CD4-positive, alpha-beta T cell treated with Interleukin-4 for 4 hours (primary cell): ENCODE measurements around the gene NT5C3B.

Source experiments
- DNase-seq: peaks from one replicate; pipeline ENCODE4 v3.0.0-alpha.2; 2020

The NT5C3B gene

DNA sequence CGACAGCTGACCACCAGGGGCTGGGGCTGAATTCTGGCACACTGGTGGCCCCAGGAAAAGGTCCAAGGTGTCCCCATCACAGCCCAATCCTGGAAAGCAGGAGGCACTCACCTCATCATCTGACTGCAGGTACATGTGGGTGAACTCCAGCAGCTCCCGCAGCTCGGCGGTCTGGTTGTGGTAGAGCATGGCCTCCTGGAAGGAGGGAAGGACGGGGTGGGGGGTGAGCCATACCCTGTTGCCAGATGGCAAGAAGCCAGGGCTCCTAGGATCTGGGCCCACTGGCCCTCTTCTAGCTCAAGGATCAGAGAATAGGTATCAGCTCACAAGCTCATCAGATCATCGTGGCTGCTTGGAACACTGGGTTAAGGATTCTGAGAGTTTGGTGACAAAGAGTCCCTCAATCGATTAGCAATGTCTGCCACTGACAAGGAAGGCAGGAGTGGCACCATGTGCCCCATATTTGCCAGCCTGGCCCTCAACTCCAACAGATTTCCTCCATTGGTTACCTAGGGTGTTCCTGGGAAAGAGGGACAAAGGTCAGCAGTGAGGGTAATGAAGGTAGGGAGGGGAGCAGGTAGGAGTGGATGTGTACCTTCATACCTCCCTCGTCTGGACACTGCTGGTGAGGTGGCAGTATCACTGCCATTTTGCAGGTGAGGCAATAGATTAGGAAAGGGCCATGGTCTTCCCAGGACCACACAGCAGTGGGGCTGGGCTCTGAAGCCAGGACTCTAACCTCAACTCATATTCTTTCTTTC lies 29.2 kb downstream of the NT5C3B start:
- DNase-seq: no peak

DNA sequence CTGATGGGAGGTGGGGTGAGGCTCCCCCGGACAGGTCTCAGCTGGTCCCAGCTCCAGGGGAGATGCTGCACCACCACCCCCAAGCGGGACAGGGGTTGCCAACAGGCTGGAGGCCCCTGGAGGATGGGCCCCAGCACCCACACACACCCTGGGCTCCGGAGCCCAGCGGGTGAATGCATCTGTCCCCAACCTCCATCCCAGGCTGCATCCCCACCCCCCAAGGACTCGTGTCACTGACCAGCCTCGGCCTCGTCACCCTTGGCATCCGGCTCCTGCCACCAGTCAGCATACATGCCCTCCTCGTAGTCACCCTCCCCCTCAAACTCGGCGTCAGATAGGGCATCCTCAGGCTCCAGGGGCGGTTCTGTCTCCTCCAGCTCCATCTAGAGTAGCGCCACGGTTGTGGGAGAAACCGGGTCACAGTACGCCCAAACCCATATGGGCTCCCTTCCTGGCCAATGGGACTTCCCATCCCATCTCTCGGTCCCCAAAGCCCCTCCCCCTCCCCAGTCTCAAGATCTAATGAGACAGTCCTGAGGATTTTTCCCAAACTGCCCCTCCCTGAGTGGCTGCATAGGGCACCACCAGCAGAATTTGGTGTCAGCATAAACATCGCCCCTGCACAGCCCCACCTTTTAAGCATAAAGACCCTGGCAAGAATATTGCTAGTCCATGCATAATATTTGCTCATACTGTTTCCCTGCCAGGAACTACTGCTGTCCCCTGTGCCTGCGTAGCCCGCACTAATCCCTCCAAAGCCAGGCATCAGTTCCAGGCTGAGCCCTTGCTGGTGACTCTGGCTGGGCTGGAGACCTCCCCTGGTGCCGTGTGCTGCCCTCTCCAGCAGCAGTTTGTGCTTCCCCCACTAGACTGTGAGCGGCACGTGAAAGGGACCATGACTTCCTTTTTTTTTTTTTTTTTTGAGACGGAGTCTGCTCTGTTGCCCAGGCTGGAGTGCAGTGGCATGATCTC lies 32.7 kb downstream of the NT5C3B start:
- DNase-seq: no peak

DNA sequence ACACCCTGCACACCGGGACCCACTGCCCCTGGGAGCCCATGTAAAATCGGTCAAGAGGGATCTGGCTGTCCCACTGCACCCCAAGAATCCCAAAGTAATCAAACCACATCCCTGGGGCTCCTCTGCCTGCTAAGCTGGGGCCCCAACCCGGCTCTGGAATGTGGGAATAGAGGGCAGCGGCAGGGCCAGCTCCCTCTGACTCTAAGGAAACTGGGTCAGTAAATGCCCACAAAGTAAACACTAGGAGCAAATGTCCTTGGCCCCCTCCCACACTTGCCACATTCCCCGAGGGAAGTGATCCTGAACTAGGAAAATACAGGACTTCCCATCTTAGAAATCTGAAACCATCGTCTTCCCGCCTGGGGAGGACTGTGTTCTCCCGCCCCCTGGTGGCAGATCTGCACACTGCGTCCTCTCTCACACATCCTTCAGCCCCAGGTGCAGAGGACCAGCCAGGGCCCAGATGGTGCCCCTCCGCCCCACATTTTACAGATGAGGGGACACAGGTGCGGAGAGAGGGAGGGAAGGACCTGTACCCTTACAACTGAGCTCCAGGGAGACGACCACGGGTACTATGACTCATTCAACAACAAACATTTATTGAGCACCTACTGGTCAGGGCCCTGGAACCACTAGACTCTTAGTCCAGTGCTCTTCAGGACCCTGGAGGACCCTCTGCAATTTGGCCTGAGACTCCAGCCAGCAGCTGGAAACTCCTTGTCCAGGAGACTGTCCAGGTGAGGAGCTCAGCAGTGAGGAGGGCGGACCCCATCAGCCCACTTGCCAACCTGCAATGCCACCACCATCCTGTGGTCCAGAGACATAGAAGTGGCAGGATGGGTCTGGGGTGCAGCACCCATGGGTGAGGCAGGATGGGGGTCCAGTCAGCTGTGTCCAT lies 34.4 kb downstream of the NT5C3B start:
- peak; percentile 64 for DNase-seq

DNA sequence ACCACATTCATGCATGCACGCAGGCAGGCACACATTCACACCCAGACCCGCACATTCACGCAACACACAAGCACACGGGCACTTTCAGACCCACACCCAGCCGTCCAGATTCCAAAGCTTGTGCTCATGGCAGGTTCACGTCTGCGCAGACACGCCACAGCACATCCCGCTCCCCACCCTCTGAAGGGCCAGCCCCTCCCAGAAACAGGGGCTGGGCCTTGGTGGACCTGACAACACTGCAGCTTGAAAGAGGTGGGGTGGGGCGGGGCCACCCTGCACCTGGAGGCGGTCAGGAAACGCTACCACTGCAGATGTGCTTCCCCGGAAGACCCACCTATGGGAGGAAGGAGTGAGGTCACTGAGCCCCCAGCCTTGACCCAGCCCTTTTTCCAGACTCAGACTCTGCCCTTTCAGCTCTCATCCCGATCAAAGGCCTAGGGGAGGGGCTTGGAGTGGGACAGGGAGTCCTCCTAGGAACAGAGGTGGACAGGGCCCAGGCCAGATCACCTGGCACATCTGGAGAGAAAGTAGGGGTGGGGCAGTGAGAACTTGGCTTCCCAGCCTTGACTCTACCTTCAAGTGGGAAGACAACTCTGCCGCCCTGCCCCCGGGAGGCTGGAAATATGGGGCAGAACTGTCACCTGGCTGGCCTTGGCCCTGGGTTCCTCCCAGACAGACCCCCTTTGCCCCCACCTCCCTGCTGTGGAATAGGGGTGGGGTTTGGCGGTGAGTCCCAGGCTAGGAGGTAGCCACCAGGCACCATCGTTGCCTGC lies 35.2 kb downstream of the NT5C3B start:
- DNase-seq: no peak

DNA sequence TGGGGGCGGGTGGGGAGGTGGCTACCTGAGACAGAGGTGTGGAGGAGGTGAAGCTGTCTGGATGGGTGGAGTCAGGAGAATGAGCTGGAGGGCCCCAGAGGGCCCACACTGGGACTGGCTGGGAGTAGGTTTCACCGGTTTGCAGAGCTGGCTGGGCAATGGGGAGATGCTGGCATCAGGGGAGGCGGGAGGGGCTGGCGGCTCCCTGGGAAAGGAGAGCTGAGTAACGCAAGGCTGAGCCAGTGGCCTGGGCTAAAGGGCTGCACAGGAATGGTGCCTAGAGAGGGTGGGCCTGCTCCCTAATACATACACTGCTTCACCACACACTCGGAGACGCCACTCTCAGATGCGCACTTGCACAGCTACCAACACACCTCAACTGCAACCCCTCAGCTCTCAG lies 36.7 kb downstream of the NT5C3B start:
- no peak for DNase-seq

DNA sequence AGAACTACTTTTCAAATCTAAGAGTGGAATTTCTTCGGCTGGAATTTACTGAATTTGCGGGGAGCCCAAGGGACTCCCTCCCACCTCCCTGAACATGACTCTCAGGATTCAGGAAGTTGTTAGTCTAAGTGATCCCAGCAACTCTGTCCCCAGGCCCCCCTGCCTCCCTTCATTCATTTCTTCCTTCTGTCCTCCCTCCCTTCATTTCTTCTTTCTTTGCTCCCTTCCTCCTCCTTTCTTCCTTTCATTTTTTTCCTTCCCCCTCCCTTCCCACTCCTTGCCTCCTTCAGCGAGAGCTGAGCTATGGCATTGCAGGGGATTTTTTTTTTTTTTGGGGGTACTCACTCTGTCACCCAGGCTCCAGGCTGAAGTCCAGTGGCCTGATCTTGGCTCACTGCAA lies 38.7 kb downstream of the NT5C3B start:
- no peak for DNase-seq

DNA sequence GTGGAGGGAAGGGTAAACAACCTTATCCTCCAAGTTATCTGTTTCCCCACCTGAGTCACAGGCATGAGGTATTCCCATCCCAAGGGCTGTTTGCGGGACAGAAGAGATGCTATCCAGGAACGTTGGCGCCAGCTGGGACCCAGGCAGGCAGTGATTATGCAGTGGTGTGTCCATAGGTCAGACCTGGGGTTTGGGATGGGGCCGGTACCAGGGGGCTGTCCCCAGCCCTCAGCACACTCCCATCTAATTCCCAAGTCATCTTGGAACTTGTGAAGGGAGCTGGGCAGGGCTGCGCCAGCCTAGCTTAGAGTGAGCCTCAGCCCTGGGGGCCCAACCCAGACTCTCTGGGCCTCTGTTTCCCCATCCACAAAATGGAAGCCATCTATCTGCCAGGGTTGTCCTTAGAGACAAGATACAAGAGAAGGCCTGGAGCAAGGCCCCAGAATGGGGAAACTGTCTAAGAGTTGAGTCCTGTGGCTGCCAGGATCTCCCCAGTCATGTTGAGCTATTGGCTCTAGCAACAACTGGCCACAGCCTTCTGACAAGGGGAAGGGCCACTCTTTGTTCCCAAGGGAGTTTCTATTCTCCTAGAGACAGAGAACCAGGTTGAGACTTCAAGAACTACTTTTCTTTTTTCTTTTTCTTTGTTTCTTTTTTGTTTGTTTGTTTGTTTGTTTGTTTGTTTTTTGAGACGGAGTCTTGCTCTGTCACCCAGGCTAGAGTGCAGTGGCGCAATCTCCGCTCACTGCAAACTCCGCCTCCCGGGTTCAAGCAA lies 39.7 kb downstream of the NT5C3B start:
- no peak for DNase-seq

DNA sequence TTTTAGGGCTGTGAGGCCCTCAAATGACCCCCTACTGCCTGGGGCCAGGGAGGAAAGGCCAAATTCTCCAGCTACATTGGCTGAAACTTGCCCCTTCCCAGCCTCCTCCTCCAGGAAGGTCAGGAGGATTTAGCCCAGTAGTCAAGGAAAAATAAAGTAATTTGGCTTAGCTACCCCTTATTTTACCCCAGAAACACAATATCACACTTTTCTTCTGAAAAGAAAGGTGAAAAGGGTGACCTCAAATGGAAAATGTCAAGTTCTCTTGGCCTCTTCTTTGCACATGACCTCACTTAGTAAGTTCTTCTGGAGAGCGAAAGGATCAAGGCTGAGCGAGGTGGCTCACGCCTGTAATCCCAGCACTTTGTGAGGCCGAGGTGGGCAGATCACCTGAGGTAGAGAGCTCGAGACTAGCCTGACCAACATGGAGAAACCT lies 41.5 kb downstream of the NT5C3B start:
- no peak for DNase-seq

DNA sequence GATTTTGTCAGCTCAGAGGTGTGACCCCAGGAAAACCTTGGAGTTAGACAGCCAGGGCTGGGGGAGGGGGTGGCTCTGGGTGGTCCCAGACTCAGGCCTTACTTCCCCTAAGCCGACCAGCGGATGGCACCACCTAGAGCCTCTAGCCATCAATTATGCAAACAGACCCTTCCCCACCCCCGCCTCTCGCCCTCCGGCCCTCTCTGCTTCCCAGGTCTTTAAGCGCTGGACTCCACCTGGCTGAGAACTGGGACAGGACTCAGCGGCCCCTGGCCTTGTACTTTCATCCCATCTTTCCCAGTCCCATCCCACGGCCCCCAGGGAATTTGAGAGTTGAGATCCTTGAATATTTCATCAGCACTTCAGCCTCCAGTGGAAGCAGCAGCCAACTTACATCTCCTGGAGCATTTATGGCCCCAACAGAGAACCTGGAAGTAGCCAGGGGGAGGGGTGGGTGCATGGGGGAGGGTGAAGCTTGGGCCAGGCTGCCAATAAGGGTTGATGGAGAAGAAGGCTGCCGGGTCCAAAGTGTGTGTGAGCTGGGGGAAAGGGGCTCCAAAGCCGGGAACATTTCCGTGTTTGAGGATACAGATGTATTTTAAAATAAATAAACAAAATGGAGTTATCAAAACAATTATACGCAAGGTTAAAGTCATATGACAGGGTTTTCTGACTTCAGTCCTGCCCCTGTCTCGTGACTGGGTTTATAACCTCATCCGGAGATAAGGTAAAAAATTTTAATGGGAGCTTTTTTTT lies 42.1 kb downstream of the NT5C3B start:
- DNase-seq: no peak

DNA sequence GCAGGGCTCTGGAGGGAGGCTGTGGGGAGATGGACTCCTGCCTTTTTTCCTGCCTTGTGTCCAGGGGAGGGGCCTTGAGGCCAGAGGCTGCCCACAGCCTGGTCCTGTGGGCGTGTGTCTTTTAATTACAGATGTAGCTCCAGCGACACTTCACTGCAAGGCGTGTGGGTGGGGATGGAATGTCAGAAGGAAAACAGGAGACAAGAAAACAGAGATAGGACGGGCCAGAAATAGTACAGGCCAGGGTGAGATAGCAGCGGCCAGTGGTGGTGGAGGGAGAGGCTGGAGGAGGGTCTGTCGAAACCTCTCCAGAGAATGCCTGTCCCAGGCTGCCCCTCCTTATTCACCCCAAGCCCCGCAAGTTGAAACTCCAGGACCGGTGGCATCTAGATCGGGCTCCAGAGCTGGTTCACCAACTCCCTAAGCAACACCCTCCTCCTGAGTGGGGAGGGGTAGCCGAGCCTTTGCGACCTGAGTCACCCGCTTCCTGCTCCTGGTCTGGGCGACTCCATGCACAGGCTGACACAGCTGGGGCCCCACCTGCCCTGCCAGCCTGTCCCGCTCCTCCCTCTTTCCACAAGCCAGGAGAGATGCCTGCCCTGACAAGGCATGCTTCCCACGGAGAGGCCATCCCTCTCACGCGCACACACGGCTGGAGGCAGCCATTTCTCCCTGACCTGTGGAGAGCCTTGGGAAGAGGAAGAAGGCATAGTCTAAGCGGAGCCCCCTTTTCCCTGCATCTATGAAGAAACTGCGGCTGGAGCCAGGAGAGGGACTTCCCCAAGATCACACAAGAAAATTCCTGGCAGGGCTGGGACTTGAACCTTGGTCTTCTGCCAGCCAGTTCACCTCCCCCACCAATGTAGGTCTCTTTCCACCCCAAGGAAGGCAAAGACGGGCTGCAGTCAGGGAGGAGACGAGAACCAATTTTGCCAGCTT lies 42.9 kb downstream of the NT5C3B start:
- no peak for DNase-seq

DNA sequence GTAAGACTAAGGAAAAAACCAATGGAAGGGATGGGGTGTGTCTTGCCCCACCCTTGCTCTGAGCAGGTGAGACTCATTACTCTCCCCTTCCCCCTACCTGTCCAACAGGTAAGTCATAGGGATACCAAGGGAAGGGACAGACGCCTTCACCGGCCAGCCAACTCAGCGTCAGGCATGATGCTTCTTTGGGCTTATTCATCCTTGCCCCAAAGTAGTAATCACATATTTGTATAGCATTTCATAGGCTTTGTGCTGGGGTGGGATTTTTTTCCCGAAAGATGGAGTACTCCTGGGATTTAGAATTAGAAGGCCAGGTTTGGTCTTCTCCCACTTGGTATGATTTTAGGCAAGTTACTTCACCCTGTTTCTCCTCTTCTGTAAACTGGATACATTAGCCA lies 49.0 kb downstream of the NT5C3B start:
- DNase-seq: no peak

DNA sequence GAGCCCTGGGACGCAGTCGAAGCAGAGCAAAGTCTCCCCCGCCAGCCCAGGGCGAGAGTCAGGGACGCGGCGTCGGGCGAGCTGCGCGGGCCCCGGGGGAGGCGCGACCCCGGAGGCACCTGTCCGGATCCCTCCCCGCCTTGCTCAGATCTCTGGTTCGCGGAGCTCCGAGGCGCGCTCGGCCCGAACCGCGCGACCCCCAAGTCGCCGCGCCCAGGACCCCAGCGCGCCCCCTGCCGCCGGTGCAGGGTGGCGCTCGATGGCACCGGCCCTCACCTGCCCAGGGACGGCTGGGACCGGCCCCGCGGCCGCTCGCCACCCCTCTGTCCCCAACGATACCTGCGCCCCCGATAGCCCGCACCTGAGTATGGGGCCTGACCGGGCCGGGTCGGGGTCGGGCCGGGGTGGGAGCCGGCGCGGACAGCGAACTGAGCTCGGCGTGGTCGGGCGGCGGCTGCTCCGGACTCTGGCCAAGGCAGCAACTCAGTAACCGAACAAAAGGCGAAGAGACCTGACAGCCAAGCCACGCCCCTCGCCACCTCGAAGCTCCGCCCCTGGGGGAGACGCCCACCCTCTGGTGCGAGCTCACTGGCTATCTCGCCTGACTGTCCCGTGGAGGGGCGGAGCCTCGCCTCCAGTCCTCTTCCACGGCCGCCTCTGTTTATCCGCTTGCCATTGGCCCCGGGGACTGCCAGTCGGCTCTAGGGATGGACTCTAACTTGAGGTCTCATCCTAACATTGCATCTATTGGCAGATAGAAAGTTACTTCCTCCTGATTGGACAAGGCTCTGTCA lies 49.6 kb downstream of the NT5C3B start, which contains the start of gene JUP:
JUP (minus strand) TSS at position 485 of the 794 bp plus-strand sequence. CDS start 14,857 bp downstream, outside the sequence.
- DNase-seq: peak; percentile 86

DNA sequence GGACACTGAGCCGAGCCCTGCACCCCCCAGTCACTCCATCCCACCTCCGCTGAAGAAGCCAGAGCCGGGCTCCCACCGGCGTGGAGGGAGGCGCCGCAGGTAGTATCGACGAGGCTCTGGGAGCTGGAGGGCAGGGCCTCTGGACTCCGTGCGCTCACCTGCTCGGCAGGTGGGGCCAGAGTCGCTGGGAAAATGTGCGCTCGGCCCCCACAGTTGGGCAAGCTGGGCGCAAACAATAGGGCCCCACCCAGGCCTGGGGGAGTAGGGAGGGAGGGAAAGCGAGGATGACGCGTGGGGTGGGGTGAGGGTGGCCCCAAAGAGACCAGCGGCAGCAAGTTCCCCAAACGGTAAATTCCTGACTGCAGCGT lies 50.2 kb downstream of the NT5C3B start:
- no peak for DNase-seq

DNA sequence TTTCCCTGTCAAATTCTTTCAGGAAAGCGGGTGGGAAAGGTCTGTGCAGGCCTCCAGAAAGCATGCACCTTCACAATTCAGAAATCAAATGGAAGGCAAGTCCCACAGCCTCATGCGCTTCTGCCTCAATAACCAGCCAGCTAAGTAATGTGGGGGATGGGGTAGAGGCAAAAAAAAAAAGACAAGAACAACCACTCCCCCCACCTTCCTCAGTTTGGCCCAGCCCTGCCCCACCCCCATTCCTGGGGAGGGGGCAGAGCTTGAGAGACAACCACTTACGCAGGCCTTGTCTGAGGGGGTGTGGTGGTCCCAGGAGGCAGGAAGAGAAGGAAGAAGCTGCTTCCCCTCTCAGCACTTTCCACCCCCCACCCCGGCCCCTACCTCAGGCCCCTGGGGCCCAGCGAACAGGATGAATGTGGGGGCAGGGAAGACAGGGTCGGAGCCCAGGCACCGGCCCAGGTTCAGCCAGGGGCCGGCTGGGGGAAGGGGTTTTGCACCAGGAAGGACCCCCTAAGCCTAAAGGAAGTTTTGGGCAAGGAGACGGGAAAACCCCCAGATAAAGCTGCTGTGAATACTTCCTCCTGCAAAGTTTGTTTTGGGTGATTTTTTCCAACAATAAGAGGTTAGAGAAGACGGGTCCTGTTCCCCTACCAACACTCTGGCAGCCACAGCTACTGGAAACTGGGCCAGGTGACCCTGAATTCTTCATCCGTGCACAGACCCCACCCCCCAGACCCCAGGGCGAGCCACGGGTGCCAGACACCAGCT lies 50.8 kb downstream of the NT5C3B start:
- DNase-seq: no peak

DNA sequence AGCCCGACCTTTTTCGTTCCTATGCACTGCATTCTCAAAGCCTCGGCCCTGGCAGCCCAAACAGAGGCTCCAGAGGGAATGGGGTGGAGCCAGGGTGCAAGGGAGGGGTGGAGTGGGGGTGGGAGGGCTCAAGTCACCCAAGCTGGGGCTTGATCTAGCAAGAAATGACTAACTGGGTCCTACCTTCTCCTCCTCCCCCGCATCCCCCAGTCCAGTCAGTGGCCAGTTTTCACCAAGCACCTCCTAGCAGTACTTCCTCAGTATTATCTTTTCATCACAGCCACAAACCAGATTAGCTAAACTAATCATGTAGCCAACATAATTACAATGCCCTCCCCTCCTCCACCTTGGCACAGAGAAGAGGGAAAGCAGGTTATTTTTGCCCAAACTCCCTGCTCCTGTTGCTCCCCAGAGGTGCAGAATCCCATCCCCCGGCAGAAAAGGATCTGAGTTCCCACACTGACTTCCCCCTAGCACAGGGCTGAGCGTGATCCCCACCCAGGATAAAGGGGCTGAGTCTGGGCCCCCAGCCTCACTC lies 51.8 kb downstream of the NT5C3B start:
- DNase-seq: no peak

DNA sequence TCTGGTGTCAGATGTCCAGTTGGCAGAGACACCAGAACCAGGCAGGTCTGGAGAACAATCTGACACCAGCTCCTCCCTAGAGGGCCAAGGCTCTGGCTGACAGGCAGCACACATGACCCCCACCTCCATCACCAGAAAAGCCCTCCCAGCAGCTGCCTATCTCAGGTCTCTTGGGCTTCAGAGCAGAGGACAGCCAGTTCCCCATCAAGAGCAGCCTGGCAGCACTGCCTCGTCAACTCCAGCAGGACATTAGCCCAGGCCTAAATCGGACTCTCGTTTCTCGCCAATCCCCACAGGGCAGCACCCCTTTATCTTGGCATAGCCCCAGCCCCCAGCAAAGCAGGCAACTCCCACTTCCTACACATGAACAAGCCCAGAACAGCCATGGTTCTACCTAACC lies 53.9 kb downstream of the NT5C3B start:
- DNase-seq: no peak

DNA sequence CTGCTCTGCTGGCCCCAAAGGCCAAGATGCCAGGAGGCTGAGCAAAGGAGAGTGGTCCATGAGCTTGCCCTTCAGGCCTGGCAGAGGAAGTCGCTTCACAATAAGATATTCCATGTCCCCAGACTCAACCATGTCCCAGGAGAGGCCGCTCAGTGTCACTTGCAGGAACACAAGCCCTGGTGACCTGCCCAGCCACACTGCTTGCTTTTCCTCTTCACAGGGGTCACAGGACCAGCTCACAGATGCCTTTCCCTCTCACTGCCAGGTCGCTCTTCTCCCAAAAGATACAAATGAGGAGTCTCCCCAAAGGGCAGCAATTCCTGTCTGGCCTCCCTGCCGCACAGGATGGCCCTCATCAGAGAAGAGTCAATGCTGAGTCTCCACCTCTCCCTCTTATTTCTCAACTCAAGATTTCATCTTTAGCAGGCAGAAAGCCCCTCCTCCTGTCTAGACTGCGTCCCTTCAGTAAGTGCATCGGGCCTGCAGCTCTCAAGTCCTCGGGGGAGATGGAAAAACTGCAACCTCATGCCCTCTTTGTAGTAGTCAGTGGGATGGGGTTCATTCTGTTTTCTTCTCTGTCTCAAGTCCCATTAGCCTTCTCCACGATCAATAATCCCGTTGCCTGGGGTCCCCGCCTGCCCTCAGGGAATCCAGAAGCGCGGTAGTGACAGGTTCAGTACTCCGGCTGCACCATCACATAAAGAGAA lies 54.5 kb downstream of the NT5C3B start:
- DNase-seq: no peak
